Measurements from ENCODE around the gene LOXHD1. TPM values are rescaled to one million over a fixed set of nuclear protein-coding genes. Genes with fewer than 3 reads are reported as not detected.

Gene LOXHD1
- total and polyA plus RNA-seq, 10 of the 15 experiments (the other 5 are each of a cell fraction or from before 2014, with no cell fraction given), result not detected

- TF ChIP-seq, protein P1, sequence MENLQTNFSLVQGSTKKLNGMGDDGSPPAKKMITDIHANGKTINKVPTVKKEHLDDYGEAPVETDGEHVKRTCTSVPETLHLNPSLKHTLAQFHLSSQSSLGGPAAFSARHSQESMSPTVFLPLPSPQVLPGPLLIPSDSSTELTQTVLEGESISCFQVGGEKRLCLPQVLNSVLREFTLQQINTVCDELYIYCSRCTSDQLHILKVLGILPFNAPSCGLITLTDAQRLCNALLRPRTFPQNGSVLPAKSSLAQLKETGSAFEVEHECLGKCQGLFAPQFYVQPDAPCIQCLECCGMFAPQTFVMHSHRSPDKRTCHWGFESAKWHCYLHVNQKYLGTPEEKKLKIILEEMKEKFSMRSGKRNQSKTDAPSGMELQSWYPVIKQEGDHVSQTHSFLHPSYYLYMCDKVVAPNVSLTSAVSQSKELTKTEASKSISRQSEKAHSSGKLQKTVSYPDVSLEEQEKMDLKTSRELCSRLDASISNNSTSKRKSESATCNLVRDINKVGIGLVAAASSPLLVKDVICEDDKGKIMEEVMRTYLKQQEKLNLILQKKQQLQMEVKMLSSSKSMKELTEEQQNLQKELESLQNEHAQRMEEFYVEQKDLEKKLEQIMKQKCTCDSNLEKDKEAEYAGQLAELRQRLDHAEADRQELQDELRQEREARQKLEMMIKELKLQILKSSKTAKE (IDR thresholded peaks at IDR 0.05; ENCODE audit: low read depth, poor library complexity, severe bottlenecking), result no peak
- TF ChIP-seq JUNB (IDR thresholded peaks at IDR 0.05) (no peak), CEBPB (IDR thresholded peaks at IDR 0.05; ENCODE audit: borderline replicate concordance in 1 of 2, low read depth in 2 of 2, low read length in 2 of 2) (no peak), ZNF622 (IDR thresholded peaks at IDR 0.05) (no peak)
Observed at GRCh38 chr18:46464926-46465655, 191.9 kb downstream of the LOXHD1 start (continued).

- Histone ChIP-seq H4K20me1 (ENCODE audit: control insufficient read depth, insufficient read depth) (no peaks in the 10 kb centered on the region), H3K27me3 (replicated peaks in 1 of 2; ENCODE audit: control insufficient read depth in 2 of 2, insufficient read depth in 2 of 2, low read length in 1 of 2) (peaks cover 0 to 4% of the 10 kb centered on the region in 2 experiments; a peak in 1 of 4 replicates), H3K36me3 (ENCODE audit: control insufficient read depth in 2 of 2, insufficient read depth in 2 of 2, low read length in 1 of 2) (no peaks in the 10 kb centered on the region), H3K4me2 (ENCODE audit: control insufficient read depth, insufficient read depth) (no peak overlapping the region), H3K79me2 (ENCODE audit: control insufficient read depth, insufficient read depth, low read length) (no peaks in the 10 kb centered on the region), H3K9me3 (replicated peaks; ENCODE audit: control insufficient read depth, insufficient read depth, low read length) (no peaks in the 10 kb centered on the region), H3K4me3 (no peak overlapping the region), H3K9ac (ENCODE audit: control insufficient read depth, insufficient read depth, low read length) (no peak overlapping the region), H2AFZ (ENCODE audit: control insufficient read depth, low read depth, low read length) (no peak overlapping the region), H3K27ac (ENCODE audit: control insufficient read depth, insufficient read depth) (no peak overlapping the region), H3K4me1 (ENCODE audit: control insufficient read depth, insufficient read depth, low read length) (no peaks in the 10 kb centered on the region)
- intact Hi-C loops (cut with micrococcal nuclease; ENCODE audit: unreplicated experiment) (no loop called here), in situ Hi-C loops (cut with MboI) (no loop called here)
- RAD21 ChIA-PET (ENCODE audit: unreplicated experiment), result no interaction called here
- CTCF ChIA-PET, result no interaction called here
- no peak for DNase-seq (ENCODE audit: low read depth, low spot score)
- FAIRE-seq, result no peak
- BruUV-seq (replicated peaks), result no TSS peak
- ATAC-seq, result no peak
- POLR2A ChIA-PET, result no interaction called here
- SMC1A ChIA-PET (ENCODE audit: uncharacterized antibody, unreplicated experiment), result no interaction called here
- 0% methylated on average over 6 of the region's 7 CpGs for WGBS (ENCODE audit: insufficient coverage, insufficient replicate concordance, low lambda C conversion rate, missing lambda C conversion rate)
- no peak for TF ChIP-seq NRF1 (conservative IDR thresholded peaks at IDR 0.05; ENCODE audit: low read depth, low read length)
- TF ChIP-seq NR2C2 (IDR thresholded peaks at IDR 0.05; ENCODE audit: borderline replicate concordance, control insufficient read depth, insufficient read length, low read depth), result no peak
- no peak for TF ChIP-seq SP1 (IDR thresholded peaks at IDR 0.05; ENCODE audit: low read depth, low read length)
- no peak for TF ChIP-seq CHD4 (IDR thresholded peaks at IDR 0.05)
- no peak for TF ChIP-seq ZNF207 (IDR thresholded peaks at IDR 0.05; ENCODE audit: borderline replicate concordance)
- no peak for TF ChIP-seq HCFC1 (IDR thresholded peaks at IDR 0.05; ENCODE audit: low read length)
- TF ChIP-seq, protein P2, sequence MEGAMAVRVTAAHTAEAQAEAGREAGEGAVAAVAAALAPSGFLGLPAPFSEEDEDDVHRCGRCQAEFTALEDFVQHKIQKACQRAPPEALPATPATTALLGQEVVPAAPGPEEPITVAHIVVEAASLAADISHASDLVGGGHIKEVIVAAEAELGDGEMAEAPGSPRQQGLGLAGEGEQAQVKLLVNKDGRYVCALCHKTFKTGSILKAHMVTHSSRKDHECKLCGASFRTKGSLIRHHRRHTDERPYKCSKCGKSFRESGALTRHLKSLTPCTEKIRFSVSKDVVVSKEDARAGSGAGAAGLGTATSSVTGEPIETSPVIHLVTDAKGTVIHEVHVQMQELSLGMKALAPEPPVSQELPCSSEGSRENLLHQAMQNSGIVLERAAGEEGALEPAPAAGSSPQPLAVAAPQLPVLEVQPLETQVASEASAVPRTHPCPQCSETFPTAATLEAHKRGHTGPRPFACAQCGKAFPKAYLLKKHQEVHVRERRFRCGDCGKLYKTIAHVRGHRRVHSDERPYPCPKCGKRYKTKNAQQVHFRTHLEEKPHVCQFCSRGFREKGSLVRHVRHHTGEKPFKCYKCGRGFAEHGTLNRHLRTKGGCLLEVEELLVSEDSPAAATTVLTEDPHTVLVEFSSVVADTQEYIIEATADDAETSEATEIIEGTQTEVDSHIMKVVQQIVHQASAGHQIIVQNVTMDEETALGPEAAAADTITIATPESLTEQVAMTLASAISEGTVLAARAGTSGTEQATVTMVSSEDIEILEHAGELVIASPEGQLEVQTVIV (IDR thresholded peaks at IDR 0.05; ENCODE audit: borderline replicate concordance, partially characterized antibody), result no peak
- TF ChIP-seq POLR2AphosphoS2 (IDR thresholded peaks at IDR 0.05; ENCODE audit: low read depth, low read length), result no peak
- no peak for TF ChIP-seq TARDBP (IDR thresholded peaks at IDR 0.05; ENCODE audit: borderline replicate concordance)
- no peak for TF ChIP-seq PKNOX1 (IDR thresholded peaks at IDR 0.05)
- no peak for TF ChIP-seq KLF5 (IDR thresholded peaks at IDR 0.05; ENCODE audit: partially characterized antibody)
- no peak for TF ChIP-seq SPI1 (IDR thresholded peaks at IDR 0.05; ENCODE audit: borderline replicate concordance, insufficient read depth, low read depth, low read length)
- TF ChIP-seq RAD21 (IDR thresholded peaks at IDR 0.05; ENCODE audit: insufficient read depth, low read depth, low read length), result no peak
Observed at GRCh38 chr18:46462523-46462922, 194.5 kb downstream of the LOXHD1 start.

All from GM12878 (cell line).